DOHH2 (cell line): ENCODE results near the gene GAGE10.
A peak's percentile ranks its signal among the peaks of the same experiment; 100 is the strongest.

Experiments used
- H3F3A ChIP-seq: fragments of 200-600 bp; sonication (generic), shearing (Covaris generic); 2 replicates; pipeline ENCODE4 v1.6.0; 2016; ENCODE audit warnings: antibody characterized with exemption, mild to moderate bottlenecking; ENCODE audit not compliant: control insufficient read depth, insufficient read depth
- H3K27ac ChIP-seq: fragments of 200-600 bp; sonication (generic); 2 replicates; pipeline ENCODE4 v1.5.1; 2014; ENCODE audit warnings: low read depth, mild to moderate bottlenecking, low read length, moderate library complexity
- H3K27me3 ChIP-seq: fragments of 200-600 bp; sonication (generic); 2 replicates; pipeline ENCODE4 v1.6.1; 2014; ENCODE audit warnings: mild to moderate bottlenecking, low read length, mixed read lengths; ENCODE audit not compliant: control insufficient read depth
- H3K36me3 ChIP-seq: fragments of 200-600 bp; sonication (generic); 2 replicates; pipeline ENCODE4 v1.6.1; 2014; ENCODE audit warnings: mild to moderate bottlenecking, low read length, moderate library complexity, mixed read lengths; ENCODE audit not compliant: control insufficient read depth
- H3K4me1 ChIP-seq: fragments of 200-600 bp; sonication (generic); 2 replicates; pipeline ENCODE4 v1.6.1; 2014; ENCODE audit warnings: mild to moderate bottlenecking, low read length, mixed read lengths; ENCODE audit not compliant: control insufficient read depth
- H3K4me2 ChIP-seq: fragments of 200-600 bp; sonication (generic); 2 replicates; pipeline ENCODE4 v1.6.0; 2014; ENCODE audit warnings: mild to moderate bottlenecking, low read length, moderate library complexity
- H3K4me3 ChIP-seq: fragments of 200-600 bp; sonication (generic); 2 replicates; pipeline ENCODE4 v1.5.1; 2014; ENCODE audit warnings: mild to moderate bottlenecking, low read length, mixed read lengths
- H3K79me2 ChIP-seq: fragments of 200-600 bp; sonication (generic); 2 replicates; pipeline ENCODE4 v1.6.1; 2014; ENCODE audit warnings: mild to moderate bottlenecking, low read length, mixed read lengths; ENCODE audit not compliant: control insufficient read depth
- H3K9me2 ChIP-seq: fragments of 200-600 bp; sonication (generic); replicated peaks from 2 replicates; pipeline ENCODE4 v1.6.1; 2014; ENCODE audit warnings: mild to moderate bottlenecking, low read length, mixed read lengths; ENCODE audit not compliant: control insufficient read depth
- H3K9me3 ChIP-seq: fragments of 200-600 bp; sonication (generic); 2 replicates; pipeline ENCODE4 v1.6.1; 2014; ENCODE audit warnings: antibody characterized with exemption, low read length, mixed read lengths; ENCODE audit not compliant: control insufficient read depth, insufficient read depth
- H4K20me1 ChIP-seq: fragments of 200-600 bp; sonication (generic); 2 replicates; pipeline ENCODE4 v1.6.0; 2014; ENCODE audit warnings: low read depth, mild to moderate bottlenecking, antibody characterized with exemption, low read length, moderate library complexity; ENCODE audit not compliant: control insufficient read depth, insufficient read depth
- EZH2phosphoT487 ChIP-seq: fragments of 200-600 bp; sonication (generic); IDR thresholded peaks from 2 replicates; pipeline ENCODE4 v1.6.1; 2017; ENCODE audit warnings: borderline replicate concordance, mild to moderate bottlenecking, antibody characterized with exemption, low read length, moderate library complexity, mixed read lengths
- TF ChIP-seq, protein P1 (sequence below): fragments of 200-600 bp; sonication (generic); IDR thresholded peaks from one replicate; pipeline ENCODE4 v1.5.1; 2014; ENCODE audit warnings: antibody characterized with exemption, mild to moderate bottlenecking, low read depth, low read length; ENCODE audit not compliant: poor library complexity, severe bottlenecking

Gene GAGE10

DNA sequence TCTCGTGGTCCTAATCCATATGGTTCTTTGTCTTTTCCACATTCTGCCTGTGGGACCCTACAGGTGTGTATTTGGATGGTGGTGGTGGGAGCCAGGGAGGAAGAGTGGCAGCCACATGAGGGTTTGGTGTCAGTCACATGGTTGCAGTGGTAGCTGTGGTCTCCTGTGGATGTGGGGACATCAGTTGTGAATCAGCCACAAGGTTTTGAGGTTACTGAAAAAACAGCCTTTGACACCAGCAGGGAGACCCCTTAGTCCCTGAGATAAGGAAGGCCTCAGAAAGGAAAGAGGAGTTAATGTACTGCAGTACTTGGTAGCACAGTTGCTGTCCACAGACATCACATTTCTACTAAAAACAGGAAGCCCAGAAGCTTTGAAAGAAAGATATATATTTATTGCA, 15.8 kb upstream of the GAGE10 start:
- no peak overlapping the region for H3K27ac ChIP-seq
- no peaks in the 10 kb centered on the region for H4K20me1 ChIP-seq
- H3K4me2 ChIP-seq = no peak overlapping the region
- H3K36me3 ChIP-seq = no peaks in the 10 kb centered on the region
- H3F3A ChIP-seq = no peaks in the 10 kb centered on the region
- TF ChIP-seq, protein P1, sequence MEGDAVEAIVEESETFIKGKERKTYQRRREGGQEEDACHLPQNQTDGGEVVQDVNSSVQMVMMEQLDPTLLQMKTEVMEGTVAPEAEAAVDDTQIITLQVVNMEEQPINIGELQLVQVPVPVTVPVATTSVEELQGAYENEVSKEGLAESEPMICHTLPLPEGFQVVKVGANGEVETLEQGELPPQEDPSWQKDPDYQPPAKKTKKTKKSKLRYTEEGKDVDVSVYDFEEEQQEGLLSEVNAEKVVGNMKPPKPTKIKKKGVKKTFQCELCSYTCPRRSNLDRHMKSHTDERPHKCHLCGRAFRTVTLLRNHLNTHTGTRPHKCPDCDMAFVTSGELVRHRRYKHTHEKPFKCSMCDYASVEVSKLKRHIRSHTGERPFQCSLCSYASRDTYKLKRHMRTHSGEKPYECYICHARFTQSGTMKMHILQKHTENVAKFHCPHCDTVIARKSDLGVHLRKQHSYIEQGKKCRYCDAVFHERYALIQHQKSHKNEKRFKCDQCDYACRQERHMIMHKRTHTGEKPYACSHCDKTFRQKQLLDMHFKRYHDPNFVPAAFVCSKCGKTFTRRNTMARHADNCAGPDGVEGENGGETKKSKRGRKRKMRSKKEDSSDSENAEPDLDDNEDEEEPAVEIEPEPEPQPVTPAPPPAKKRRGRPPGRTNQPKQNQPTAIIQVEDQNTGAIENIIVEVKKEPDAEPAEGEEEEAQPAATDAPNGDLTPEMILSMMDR = no peak
- no peak for TF ChIP-seq EZH2phosphoT487
- H3K4me3 ChIP-seq = no peak overlapping the region
- H3K79me2 ChIP-seq = no peaks in the 10 kb centered on the region
- no peaks in the 10 kb centered on the region for H3K9me3 ChIP-seq
- H3K27me3 ChIP-seq = no peaks in the 10 kb centered on the region
- H3K9me2 ChIP-seq = no peaks in the 10 kb centered on the region
- no peaks in the 10 kb centered on the region for H3K4me1 ChIP-seq

DNA sequence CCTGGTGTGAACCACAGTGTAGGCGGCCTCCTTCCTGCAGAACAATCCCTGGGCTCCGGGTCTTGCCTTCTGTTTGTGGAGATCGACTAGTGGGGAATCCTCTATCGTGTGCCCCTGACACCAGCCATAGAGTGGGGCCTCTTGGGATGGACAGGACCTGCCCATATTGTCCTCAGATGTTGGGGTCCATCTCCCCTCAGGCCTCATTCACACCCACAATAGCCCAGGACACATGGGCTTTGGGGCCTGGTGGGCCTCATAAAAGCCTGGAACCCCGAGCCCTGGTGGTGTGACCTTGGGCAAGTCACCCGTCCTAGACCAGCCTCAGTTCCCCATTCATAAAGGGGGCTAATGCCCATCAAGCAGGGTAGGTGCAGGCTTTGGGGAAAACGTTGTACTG, 13.2 kb upstream of the GAGE10 start:
- Histone ChIP-seq H3K4me2 (no peak overlapping the region), H3K4me1 (no peaks in the 10 kb centered on the region), H3K36me3 (no peaks in the 10 kb centered on the region), H3K27ac (no peak overlapping the region), H3F3A (no peaks in the 10 kb centered on the region), H4K20me1 (no peaks in the 10 kb centered on the region), H3K4me3 (no peak overlapping the region), H3K9me2 (no peaks in the 10 kb centered on the region), H3K27me3 (no peaks in the 10 kb centered on the region), H3K79me2 (no peaks in the 10 kb centered on the region), H3K9me3 (no peaks in the 10 kb centered on the region)
- TF ChIP-seq, protein P1 = no peak

DNA sequence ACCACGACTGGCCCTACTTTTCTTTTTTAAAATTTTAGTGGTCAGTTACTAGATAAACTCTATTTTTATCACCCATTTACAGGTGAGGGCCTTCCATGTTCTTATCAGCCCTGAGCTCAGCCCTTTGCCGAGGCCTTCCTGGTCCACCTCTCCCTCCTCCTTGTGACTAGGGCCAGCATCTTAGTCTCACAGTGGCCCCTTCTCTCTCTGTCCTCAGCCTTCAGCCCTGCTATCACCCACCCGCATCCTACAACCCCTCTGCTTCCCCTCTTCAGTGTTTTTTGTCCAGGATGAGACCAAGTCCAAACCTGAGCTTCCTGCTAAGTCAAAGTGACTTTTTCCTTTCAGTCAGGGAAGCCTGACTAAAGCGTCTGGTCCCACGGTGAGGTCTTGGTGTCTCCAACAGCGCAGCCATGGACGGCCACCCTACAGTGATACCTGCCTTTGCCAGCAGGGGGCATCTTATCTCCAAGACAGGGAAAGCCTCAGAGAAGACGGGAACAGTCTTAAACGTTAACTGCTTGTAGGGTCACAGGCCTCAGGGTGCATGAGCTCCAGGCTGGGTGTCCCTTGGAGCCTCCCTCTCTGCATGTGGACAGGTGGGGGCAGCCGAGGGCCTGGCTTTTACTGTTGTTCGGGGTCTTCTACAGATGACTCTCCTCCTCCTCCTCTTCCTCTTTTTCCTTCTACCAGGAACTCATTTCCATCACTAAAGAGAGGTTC, 11.7 kb upstream of the GAGE10 start:
- Histone ChIP-seq H3K79me2 (no peaks in the 10 kb centered on the region), H3K4me3 (no peak overlapping the region), H3F3A (no peaks in the 10 kb centered on the region), H3K27ac (no peak overlapping the region), H3K9me2 (no peaks in the 10 kb centered on the region), H3K4me1 (no peaks in the 10 kb centered on the region), H3K36me3 (no peaks in the 10 kb centered on the region), H4K20me1 (no peaks in the 10 kb centered on the region), H3K27me3 (no peaks in the 10 kb centered on the region), H3K9me3 (no peaks in the 10 kb centered on the region), H3K4me2 (no peak overlapping the region)
- TF ChIP-seq EZH2phosphoT487 = no peak
- TF ChIP-seq, protein P1 = peak; percentile 66
